HepG2 (cell line): Measurements from ENCODE around the gene SRP9. TPM values are rescaled to one million over a fixed set of nuclear protein-coding genes. Genes with fewer than 3 reads are reported as not detected.

Experiments used
- ATAC-seq: fragments of 200-7000 bp; cut with Tn5 transposase; 3 replicates; pipeline ENCODE4 v1.9.1; 2020; ENCODE audit warnings: mild to moderate bottlenecking, moderate library complexity
- BruUV-seq: library from RNA; stranded (reverse); fragments of 400-500 nt; replicated peaks from 2 replicates; lab custom pipeline; 2021; lab: Mats Ljungman, UMichigan
- CTCF ChIA-PET: fragments of 300-600 bp; formaldehyde crosslinking; extraction: SDS; loops from one replicate; lab custom pipeline; 2021; ENCODE audit warnings: low total read pairs, inconsistent platforms, low intra/inter-chr PET ratio; lab: Yijun Ruan, JAX
- POLR2A ChIA-PET: fragments of 350-600 bp; sonication (Branson Sonifier 250); formaldehyde crosslinking; loops from one replicate; lab custom pipeline; 2020; ENCODE audit warnings: antibody characterized with exemption, inconsistent platforms; lab: Yijun Ruan, JAX
- DNase-seq: peaks from one replicate; pipeline ENCODE4 v3.0.0-alpha.2; 2015; ENCODE audit warnings: low spot score
- FAIRE-seq: peaks from 3 replicates; lab custom pipeline; 2011; peaks lifted over from hg19 to GRCh38; lab: Jason Lieb, UNC
- H2AFZ ChIP-seq: one replicate; pipeline ENCODE4 v1.6.1; 2011; ENCODE audit warnings: low read length, inconsistent platforms
- H3K27ac ChIP-seq: fragments of 300-600 bp; 3 replicates; pipeline ENCODE4 v1.8.0; 2011; ENCODE audit warnings: mixed run types, mild to moderate bottlenecking, mixed read lengths, low read length, inconsistent platforms; ENCODE audit not compliant: insufficient read depth; ENCODE audit errors: extremely low read length
- H3K27me3 ChIP-seq, 2 experiments: fragments of 200-600 bp in 1 of 2; 2 replicates in 1 of 2; 3 replicates in 1 of 2; pipeline versions ENCODE4 v1.6.0 to v1.8.0; 2011; ENCODE audit warnings: low read length in 2 of 2, mild to moderate bottlenecking in 2 of 2, moderate library complexity in 2 of 2, inconsistent platforms in 1 of 2; ENCODE audit not compliant: insufficient read depth in 2 of 2, control insufficient read depth in 1 of 2
- H3K36me3 ChIP-seq, 2 experiments: fragments of 200-600 bp in 1 of 2; replicated peaks in 1 of 2; 2 replicates in 1 of 2; 3 replicates in 1 of 2; pipeline versions ENCODE4 v1.5.1 to v1.8.0; 2011; ENCODE audit warnings: low read length in 2 of 2, inconsistent platforms in 1 of 2; ENCODE audit not compliant: insufficient read depth in 2 of 2, control insufficient read depth in 1 of 2
- H3K4me1 ChIP-seq: 2 replicates; pipeline ENCODE4 v1.5.1; 2012; ENCODE audit warnings: low read length, inconsistent platforms; ENCODE audit not compliant: insufficient read depth
- H3K4me2 ChIP-seq: 2 replicates; pipeline ENCODE4 v1.6.0; 2011; ENCODE audit warnings: low read depth, low read length, inconsistent platforms
- H3K4me3 ChIP-seq, 3 experiments: fragments of 200-600 bp in 1 of 3; sonication (generic), shearing (Covaris generic) in 1 of 3; replicated peaks in 1 of 3; 2 replicates each; pipeline ENCODE4 v1.5.1; 2011 to 2016; ENCODE audit warnings: low read length in 3 of 3, inconsistent platforms in 2 of 3, low read depth in 2 of 3, mild to moderate bottlenecking in 2 of 3, control low read depth in 1 of 3, mixed read lengths in 1 of 3; ENCODE audit not compliant: insufficient read depth in 1 of 3
- H3K79me2 ChIP-seq: one replicate; pipeline ENCODE4 v1.6.1; 2011; ENCODE audit warnings: low read length, inconsistent platforms; ENCODE audit not compliant: insufficient read depth
- H3K9ac ChIP-seq: 2 replicates; pipeline ENCODE4 v1.6.0; 2011; ENCODE audit warnings: mild to moderate bottlenecking, low read depth, low read length, inconsistent platforms; ENCODE audit not compliant: insufficient read depth
- H3K9me3 ChIP-seq: 2 replicates; pipeline ENCODE4 v1.5.1; 2012; ENCODE audit warnings: mild to moderate bottlenecking, low read length
- H4K20me1 ChIP-seq: 2 replicates; pipeline ENCODE4 v1.6.0; 2011; ENCODE audit warnings: inconsistent platforms, mild to moderate bottlenecking, low read length, moderate library complexity; ENCODE audit not compliant: insufficient read depth
- CEBPB ChIP-seq: IDR thresholded peaks from 2 replicates; pipeline ENCODE4 v1.6.1; 2011; ENCODE audit warnings: low read depth, low read length, improper control_type of control experiment, borderline replicate concordance
- CEBPG ChIP-seq: IDR thresholded peaks from 2 replicates; pipeline ENCODE4 v1.6.1; 2016
- FOXA1 ChIP-seq, 2 experiments: fragments of 450-650 bp in 1 of 2; sonication (generic) in 1 of 2; formaldehyde crosslinking in 1 of 2; IDR thresholded peaks; 2 replicates each; pipeline versions ENCODE4 v1.4.0 to v1.6.1; 2016 to 2020; ENCODE audit warnings: missing genetic modification reagents in 1 of 2
- FOXA3 ChIP-seq: IDR thresholded peaks from 2 replicates; pipeline ENCODE4 v1.6.1; 2016; ENCODE audit warnings: missing genetic modification reagents, missing compliant biosample characterization
- FOXP4 ChIP-seq: sonication (generic); formaldehyde crosslinking; IDR thresholded peaks from 2 replicates; pipeline ENCODE4 v1.4.0; 2020; ENCODE audit warnings: missing genetic modification reagents
- GATAD1 ChIP-seq: IDR thresholded peaks from 2 replicates; pipeline ENCODE4 v1.6.1; 2016; ENCODE audit warnings: missing genetic modification reagents, missing compliant biosample characterization
- HOXA5 ChIP-seq: sonication (generic); formaldehyde crosslinking; IDR thresholded peaks from 2 replicates; pipeline ENCODE4 v1.4.0; 2020; ENCODE audit warnings: missing genetic modification reagents
- IRF2 ChIP-seq: IDR thresholded peaks from 2 replicates; pipeline ENCODE4 v1.6.1; 2018; ENCODE audit warnings: missing genetic modification reagents, missing compliant biosample characterization
- RBAK ChIP-seq: sonication (generic); formaldehyde crosslinking; IDR thresholded peaks from 2 replicates; pipeline ENCODE4 v1.5.1; 2020; ENCODE audit warnings: mild to moderate bottlenecking, missing genetic modification reagents
- REXO4 ChIP-seq: sonication (generic); formaldehyde crosslinking; IDR thresholded peaks from 2 replicates; pipeline ENCODE4 v1.8.0; 2022; ENCODE audit warnings: missing genetic modification reagents, mild to moderate bottlenecking, borderline replicate concordance
- STAG1 ChIP-seq: sonication (generic); formaldehyde crosslinking; IDR thresholded peaks from 2 replicates; pipeline ENCODE4 v1.4.0; 2020; ENCODE audit warnings: missing genetic modification reagents
- TEAD3 ChIP-seq: optimal IDR thresholded peaks from 2 replicates; pipeline ENCODE3; 2016; ENCODE audit warnings: borderline replicate concordance
- ZNF292 ChIP-seq: sonication (generic); formaldehyde crosslinking; IDR thresholded peaks from 2 replicates; pipeline ENCODE4 v1.8.1; 2022; ENCODE audit warnings: mild to moderate bottlenecking, low read depth, missing genetic modification reagents, borderline replicate concordance
- ZNF333 ChIP-seq: sonication (generic); formaldehyde crosslinking; IDR thresholded peaks from 2 replicates; pipeline ENCODE4 v1.4.0; 2020; ENCODE audit warnings: mild to moderate bottlenecking, missing genetic modification reagents, borderline replicate concordance
- ZNF44 ChIP-seq: sonication (generic); formaldehyde crosslinking; IDR thresholded peaks from 2 replicates; pipeline ENCODE4 v1.5.1; 2020; ENCODE audit warnings: mild to moderate bottlenecking, missing genetic modification reagents
- WGBS: methylation state at CpG from one replicate; pipeline ENCODE4 v1.1.6; 2017; ENCODE audit warnings: low lambda C conversion rate; 5-methylcytosine and 5-hydroxymethylcytosine counted together
- in situ Hi-C: cut with HindIII; loops from 2 replicates; pipeline ENCODE4 v1.10.0; 2017; ENCODE audit warnings: low pct_unique_long_range_greater_than_20kb; ENCODE audit not compliant: extremely low pct_ligation_motif_present
- intact Hi-C: fragments of 100-400 bp; cut with micrococcal nuclease; formaldehyde crosslinking; loops from one replicate; pipeline ENCODE4 v1.10.0; 2022; ENCODE audit not compliant: unreplicated experiment
- polyA plus RNA-seq, 8 experiments: library from polyadenylated mRNA; depleted of rRNA in 3 of 8; stranded (reverse) in 7 of 8; unstranded in 1 of 8; fragments of >200 nt; fragmentation: Illumina TruSeq in 4 of 8; extraction: Trizol in 4 of 8; gene quantifications; 2 replicates each; pipeline versions ENCODE4 v1.2.1 to v1.2.3, GENCODE V29; 2011 to 2016; ENCODE audit warnings: low read depth in 4 of 8, missing spikeins in 1 of 8, mixed read lengths in 1 of 8; ENCODE audit not compliant: insufficient read depth in 1 of 8
- total RNA-seq, 5 experiments: library from RNA; depleted of rRNA; stranded (reverse); fragments of >200 nt; fragmentation: Illumina TruSeq; extraction: Trizol; gene quantifications; 2 replicates each; pipeline ENCODE4 v1.2.3, GENCODE V29; 2016; ENCODE audit warnings: low read depth in 1 of 5
- TF ChIP-seq, protein P1 (sequence below): sonication (generic); formaldehyde crosslinking; IDR thresholded peaks from 2 replicates; pipeline ENCODE4 v1.4.0; 2020; ENCODE audit warnings: mild to moderate bottlenecking, missing genetic modification reagents
- TF ChIP-seq, protein P2 (sequence below): sonication (generic); formaldehyde crosslinking; IDR thresholded peaks from 2 replicates; pipeline ENCODE4 v1.4.0; 2020; ENCODE audit warnings: missing genetic modification reagents, borderline replicate concordance

Gene SRP9
- total and polyA plus RNA-seq, 2 of the 13 experiments (the other 11 are each of a cell fraction or from before 2014, with no cell fraction given) = 251 to 307 TPM

GRCh38 chr1:225772323-225772768 lies 5.3 kb upstream of the SRP9 start:
- BruUV-seq = no TSS peak
- no peaks in the 10 kb centered on the region for H3K79me2 ChIP-seq
- TF ChIP-seq FOXA3 (CRISPR knock-in tag) (peak; percentile 74), FOXP4 (peak; percentile 55; the same call in 1 of the 2 replicates), FOXA1 (IDR thresholded peaks at IDR 0.05) (no peak), FOXA1 (CRISPR knock-in tag; IDR thresholded peaks at IDR 0.05) (peak; percentile 85), REXO4 (CRISPR knock-in tag) (no peak), GATAD1 (CRISPR knock-in tag) (peak; percentile 46; the same call in 1 of the 2 replicates), CEBPG (CRISPR knock-in tag) (peak; percentile 34), IRF2 (CRISPR knock-in tag) (peak; percentile 61; the same call in 1 of the 2 replicates), HOXA5 (CRISPR knock-in tag) (peak; percentile 55; the same call in 1 of the 2 replicates), STAG1 (peak; percentile 98), ZNF333 (no peak), ZNF44 (CRISPR knock-in tag) (no peak), TEAD3 (CRISPR knock-in tag) (peak; percentile 43), CEBPB (0 out of 2 replicates have a peak, but pooled peaks have one; percentile 24), ZNF292 (no peak), RBAK (no peak)
- TF ChIP-seq, protein P1, sequence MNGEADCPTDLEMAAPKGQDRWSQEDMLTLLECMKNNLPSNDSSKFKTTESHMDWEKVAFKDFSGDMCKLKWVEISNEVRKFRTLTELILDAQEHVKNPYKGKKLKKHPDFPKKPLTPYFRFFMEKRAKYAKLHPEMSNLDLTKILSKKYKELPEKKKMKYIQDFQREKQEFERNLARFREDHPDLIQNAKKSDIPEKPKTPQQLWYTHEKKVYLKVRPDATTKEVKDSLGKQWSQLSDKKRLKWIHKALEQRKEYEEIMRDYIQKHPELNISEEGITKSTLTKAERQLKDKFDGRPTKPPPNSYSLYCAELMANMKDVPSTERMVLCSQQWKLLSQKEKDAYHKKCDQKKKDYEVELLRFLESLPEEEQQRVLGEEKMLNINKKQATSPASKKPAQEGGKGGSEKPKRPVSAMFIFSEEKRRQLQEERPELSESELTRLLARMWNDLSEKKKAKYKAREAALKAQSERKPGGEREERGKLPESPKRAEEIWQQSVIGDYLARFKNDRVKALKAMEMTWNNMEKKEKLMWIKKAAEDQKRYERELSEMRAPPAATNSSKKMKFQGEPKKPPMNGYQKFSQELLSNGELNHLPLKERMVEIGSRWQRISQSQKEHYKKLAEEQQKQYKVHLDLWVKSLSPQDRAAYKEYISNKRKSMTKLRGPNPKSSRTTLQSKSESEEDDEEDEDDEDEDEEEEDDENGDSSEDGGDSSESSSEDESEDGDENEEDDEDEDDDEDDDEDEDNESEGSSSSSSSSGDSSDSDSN (CRISPR knock-in tag) = no peak
- TF ChIP-seq, protein P2, sequence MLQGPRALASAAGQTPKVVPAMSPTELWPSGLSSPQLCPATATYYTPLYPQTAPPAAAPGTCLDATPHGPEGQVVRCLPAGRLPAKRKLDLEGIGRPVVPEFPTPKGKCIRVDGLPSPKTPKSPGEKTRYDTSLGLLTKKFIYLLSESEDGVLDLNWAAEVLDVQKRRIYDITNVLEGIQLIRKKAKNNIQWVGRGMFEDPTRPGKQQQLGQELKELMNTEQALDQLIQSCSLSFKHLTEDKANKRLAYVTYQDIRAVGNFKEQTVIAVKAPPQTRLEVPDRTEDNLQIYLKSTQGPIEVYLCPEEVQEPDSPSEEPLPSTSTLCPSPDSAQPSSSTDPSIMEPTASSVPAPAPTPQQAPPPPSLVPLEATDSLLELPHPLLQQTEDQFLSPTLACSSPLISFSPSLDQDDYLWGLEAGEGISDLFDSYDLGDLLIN (CRISPR knock-in tag) = no peak

More at GRCh38 chr1:225772323-225772768, 5.3 kb upstream of the SRP9 start:
- Histone ChIP-seq H2AFZ (no peak overlapping the region), H3K4me3 (peak overlapping the region in 1 of 3 experiments; percentile 24; a peak in 1 of 6 replicates), H3K36me3 (no peaks in the 10 kb centered on the region), H3K9ac (peak overlapping the region; percentile 48; the same call in 1 of the 2 replicates), H3K4me2 (peak overlapping the region; percentile 59), H4K20me1 (no peaks in the 10 kb centered on the region), H3K27ac (peak overlapping the region; percentile 34), H3K4me1 (peaks cover 83% of the 10 kb centered on the region), H3K27me3 (no peaks in the 10 kb centered on the region; a peak in 1 of 5 replicates), H3K9me3 (no peaks in the 10 kb centered on the region)
- in situ Hi-C loops (loop anchor here (5.0 kb wide), 1 partner anchor 295 kb away; no protein-coding TSS in a partner anchor), intact Hi-C loops (loop anchor here (1.0 to 10.0 kb wide), 7 partner anchors 35 to 291 kb away; partner anchors contain the start of gene ENAH)
- WGBS = 16% methylated on average over 3 of the region's 5 CpGs
- DNase-seq = peak; percentile 86
- ATAC-seq = peak; percentile 59
- ChIA-PET CTCF (interaction anchor here (1.5 to 2.4 kb wide), 3 partner anchors 37 to 297 kb away, joined by 4 to 32 read pairs (median 11); no protein-coding TSS in a partner anchor), POLR2A (interaction anchor here (0.8 to 5.4 kb wide), 10 partner anchors 10 to 298 kb away, joined by 3 to 33 read pairs (median 6); partner anchors contain the start of gene ENAH)
- FAIRE-seq = peak; percentile 93
